ENCODE data around the gene SLC35B2.
"Not testable (repeated sequence)": the region's sequence is repeated elsewhere in the genome, so short reads cannot be mapped to it uniquely, and the experiment has no call there.

The SLC35B2 gene

GRCh38 chr6:44245912-44246662 is 11.2 kb downstream of the SLC35B2 start:
- Mint-ChIP-seq H3K4me3 (peak overlapping the region; percentile 100), H3K27ac (peak overlapping the region; percentile 100), H3K9me3 (no peaks in the 10 kb centered on the region), H3K36me3 (ENCODE audit: low read depth) (peaks cover 43% of the 10 kb centered on the region), H3K4me1 (peaks cover 51% of the 10 kb centered on the region), H3K27me3 (peaks cover 5% of the 10 kb centered on the region)
- ATAC-seq (peak; percentile 63), DNase-seq (peak; percentile 94)

GRCh38 chr6:44245391-44245911 is 11.9 kb downstream of the SLC35B2 start:
- H3K36me3 Mint-ChIP-seq (ENCODE audit: low read depth): peaks cover 37% of the 10 kb centered on the region
- H3K27ac Mint-ChIP-seq: peak overlapping the region; percentile 100
- ATAC-seq: no peak

GRCh38 chr6:44243345-44243744 is 14.0 kb downstream of the SLC35B2 start:
- Mint-ChIP-seq H3K27ac (no peak overlapping the region), H3K4me3 (no peak overlapping the region), H3K36me3 (ENCODE audit: low read depth) (peaks cover 16% of the 10 kb centered on the region), H3K9me3 (no peaks in the 10 kb centered on the region), H3K27me3 (peaks cover 5% of the 10 kb centered on the region), H3K4me1 (peaks cover 35% of the 10 kb centered on the region)
- ATAC-seq (no peak), DNase-seq (no peak)

More at GRCh38 chr6:44245391-44245911, 11.9 kb downstream of the SLC35B2 start:
- Mint-ChIP-seq H3K9me3 (no peaks in the 10 kb centered on the region), H3K27me3 (peaks cover 5% of the 10 kb centered on the region), H3K4me3 (peak overlapping the region; percentile 100), H3K4me1 (peaks cover 45% of the 10 kb centered on the region)
- DNase-seq: no peak

GRCh38 chr6:44238687-44239350 is 18.5 kb downstream of the SLC35B2 start:
- no peaks in the 10 kb centered on the region for H3K27me3 Mint-ChIP-seq

GRCh38 chr6:44237813-44238433 is 19.4 kb downstream of the SLC35B2 start:
- Mint-ChIP-seq H3K36me3 (ENCODE audit: low read depth) (peaks cover 21% of the 10 kb centered on the region), H3K4me1 (peaks cover 32% of the 10 kb centered on the region), H3K4me3 (peak overlapping the region; percentile 78), H3K27me3 (no peaks in the 10 kb centered on the region), H3K9me3 (no peaks in the 10 kb centered on the region), H3K27ac (peak overlapping the region; percentile 91)
- ATAC-seq: peak; percentile 71
- peak; percentile 83 for DNase-seq

More at GRCh38 chr6:44238687-44239350, 18.5 kb downstream of the SLC35B2 start:
- DNase-seq (no peak), ATAC-seq (no peak)
- Mint-ChIP-seq H3K36me3 (ENCODE audit: low read depth) (peaks cover 15% of the 10 kb centered on the region), H3K9me3 (no peaks in the 10 kb centered on the region), H3K27ac (peak overlapping the region; percentile 91), H3K4me1 (peaks cover 32% of the 10 kb centered on the region), H3K4me3 (peak overlapping the region; percentile 78)

GRCh38 chr6:44237021-44237812 is 20.1 kb downstream of the SLC35B2 start:
- Mint-ChIP-seq H3K4me1 (peaks cover 32% of the 10 kb centered on the region), H3K9me3 (no peaks in the 10 kb centered on the region), H3K27ac (peak overlapping the region; percentile 91), H3K4me3 (peak overlapping the region; percentile 78), H3K36me3 (ENCODE audit: low read depth) (peaks cover 24% of the 10 kb centered on the region), H3K27me3 (no peaks in the 10 kb centered on the region)
- ATAC-seq (peak; percentile 85), DNase-seq (peak; percentile 72)

GRCh38 chr6:44235891-44236516 is 21.3 kb downstream of the SLC35B2 start:
- Mint-ChIP-seq H3K27me3 (no peaks in the 10 kb centered on the region), H3K36me3 (ENCODE audit: low read depth) (peaks cover 28% of the 10 kb centered on the region), H3K27ac (no peak overlapping the region), H3K9me3 (no peaks in the 10 kb centered on the region), H3K4me3 (no peak overlapping the region), H3K4me1 (peaks cover 32% of the 10 kb centered on the region)
- DNase-seq: no peak
- no peak for ATAC-seq

GRCh38 chr6:44235269-44235668 is 22.1 kb downstream of the SLC35B2 start:
- no peak for ATAC-seq
- Mint-ChIP-seq H3K9me3 (no peaks in the 10 kb centered on the region), H3K36me3 (ENCODE audit: low read depth) (peaks cover 35% of the 10 kb centered on the region), H3K27ac (no peak overlapping the region), H3K4me1 (peaks cover 32% of the 10 kb centered on the region), H3K27me3 (no peaks in the 10 kb centered on the region), H3K4me3 (no peak overlapping the region)
- no peak for DNase-seq

- no peaks in the 10 kb centered on the region for H3K9me3 Mint-ChIP-seq
- H3K4me1 Mint-ChIP-seq: peaks cover 31% of the 10 kb centered on the region
- no peaks in the 10 kb centered on the region for H3K27me3 Mint-ChIP-seq
- H3K36me3 Mint-ChIP-seq (ENCODE audit: low read depth): peaks cover 41% of the 10 kb centered on the region
- DNase-seq (no peak), ATAC-seq (no peak)
- H3K27ac Mint-ChIP-seq: no peak overlapping the region
- no peak overlapping the region for H3K4me3 Mint-ChIP-seq
Observed at GRCh38 chr6:44234101-44235025, 23.0 kb downstream of the SLC35B2 start.

- ATAC-seq (no peak), DNase-seq (no peak)
- Mint-ChIP-seq H3K9me3 (no peaks in the 10 kb centered on the region), H3K27me3 (no peaks in the 10 kb centered on the region), H3K4me1 (peaks cover 24% of the 10 kb centered on the region), H3K4me3 (no peak overlapping the region), H3K27ac (no peak overlapping the region), H3K36me3 (ENCODE audit: low read depth) (peaks cover 46% of the 10 kb centered on the region)
Observed at GRCh38 chr6:44233567-44234100, 23.7 kb downstream of the SLC35B2 start.

- no peak overlapping the region for H3K4me3 Mint-ChIP-seq
- H3K27ac Mint-ChIP-seq: no peak overlapping the region
- peaks cover 16% of the 10 kb centered on the region for H3K4me1 Mint-ChIP-seq
- DNase-seq (no peak), ATAC-seq (no peak)
- H3K9me3 Mint-ChIP-seq: no peaks in the 10 kb centered on the region
- H3K27me3 Mint-ChIP-seq: no peaks in the 10 kb centered on the region
- peaks cover 46% of the 10 kb centered on the region for H3K36me3 Mint-ChIP-seq (ENCODE audit: low read depth)
Observed at GRCh38 chr6:44232676-44233566, 24.4 kb downstream of the SLC35B2 start.

GRCh38 chr6:44231426-44231825 is 25.9 kb downstream of the SLC35B2 start:
- H3K4me3 Mint-ChIP-seq, DNase-seq, H3K27me3 Mint-ChIP-seq, ATAC-seq, H3K27ac Mint-ChIP-seq, H3K9me3 Mint-ChIP-seq, H3K4me1 Mint-ChIP-seq: not testable (repeated sequence)
- H3K36me3 Mint-ChIP-seq (ENCODE audit: low read depth): peaks cover 48% of the 10 kb centered on the region

Data from activated naive CD8-positive, alpha-beta T cell treated with anti-CD3 and anti-CD28 coated beads, Interleukin-2, amount 50 U/mL, for 24 hours (primary cell).